Esophagus muscularis mucosa (tissue), 4 donors: ENCODE measurements around the gene FGA.

Source experiments
- EP300 ChIP-seq: sonication (generic); formaldehyde crosslinking; IDR thresholded peaks from one replicate; pipeline ENCODE4 v1.6.1; 2017; ENCODE audit warnings: antibody characterized with exemption
- POLR2A ChIP-seq: fragments of 450-650 bp; IDR thresholded peaks from one replicate; pipeline ENCODE4 v1.6.1; 2017; ENCODE audit warnings: antibody characterized with exemption, moderate library complexity, mild to moderate bottlenecking, low read depth
- POLR2AphosphoS5 ChIP-seq, 2 donors: sonication (generic); formaldehyde crosslinking; IDR thresholded peaks; one replicate each; pipeline ENCODE4 v1.6.1; 2017; ENCODE audit warnings: antibody characterized with exemption in 2 of 2
- TF ChIP-seq, protein P1 (sequence below), 3 experiments: fragments of 200-600 bp in 2 of 3; fragments of 450-650 bp in 1 of 3; sonication (generic) in 2 of 3; IDR thresholded peaks; one replicate each; pipeline ENCODE4 v1.5.1; 2017 to 2019; ENCODE audit warnings: antibody characterized with exemption in 3 of 3, mild to moderate bottlenecking in 2 of 3, moderate library complexity in 1 of 3

DNA sequence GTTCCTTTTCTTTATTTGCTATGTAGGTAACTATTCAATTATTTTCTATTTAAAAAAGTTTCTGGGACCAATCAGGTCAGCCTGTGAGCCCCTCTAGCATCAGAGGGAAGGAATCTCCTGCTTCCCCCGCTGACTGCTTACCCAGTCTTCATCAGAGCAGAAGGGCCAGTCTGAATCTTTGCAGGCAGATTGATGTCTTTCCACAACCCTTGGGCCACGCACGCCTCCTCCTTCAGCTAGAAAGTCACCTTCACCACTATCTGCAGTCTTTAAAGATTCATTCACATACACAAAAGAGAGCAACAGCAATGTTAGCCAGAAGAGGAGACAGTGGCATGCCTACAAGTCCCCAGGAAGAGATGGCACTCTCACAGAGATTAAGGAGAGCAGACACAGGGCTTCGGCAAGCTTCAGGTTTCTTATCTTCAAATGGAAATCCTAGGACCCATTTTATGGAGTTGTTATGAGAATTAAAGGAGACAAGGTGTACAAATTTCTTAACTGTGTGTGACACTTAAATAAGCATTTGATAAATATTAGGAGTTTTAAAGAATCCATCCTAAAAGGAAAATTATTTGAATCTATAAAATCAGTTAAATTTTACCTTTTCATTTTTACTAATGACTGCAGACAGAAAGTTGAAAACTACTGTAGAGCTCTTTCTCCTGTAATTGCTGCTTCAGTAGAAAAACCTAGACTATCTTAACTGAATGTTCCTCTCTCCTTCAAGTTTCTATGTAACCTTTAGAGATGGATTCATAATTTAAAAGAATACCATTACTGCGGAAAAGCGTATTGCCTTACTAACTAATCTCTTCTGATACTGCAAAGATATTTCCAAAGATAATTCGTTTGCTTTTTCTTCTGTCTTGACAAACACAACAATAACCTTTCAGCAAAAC lies 995 bp downstream of the FGA start:
- TF ChIP-seq, protein P1, sequence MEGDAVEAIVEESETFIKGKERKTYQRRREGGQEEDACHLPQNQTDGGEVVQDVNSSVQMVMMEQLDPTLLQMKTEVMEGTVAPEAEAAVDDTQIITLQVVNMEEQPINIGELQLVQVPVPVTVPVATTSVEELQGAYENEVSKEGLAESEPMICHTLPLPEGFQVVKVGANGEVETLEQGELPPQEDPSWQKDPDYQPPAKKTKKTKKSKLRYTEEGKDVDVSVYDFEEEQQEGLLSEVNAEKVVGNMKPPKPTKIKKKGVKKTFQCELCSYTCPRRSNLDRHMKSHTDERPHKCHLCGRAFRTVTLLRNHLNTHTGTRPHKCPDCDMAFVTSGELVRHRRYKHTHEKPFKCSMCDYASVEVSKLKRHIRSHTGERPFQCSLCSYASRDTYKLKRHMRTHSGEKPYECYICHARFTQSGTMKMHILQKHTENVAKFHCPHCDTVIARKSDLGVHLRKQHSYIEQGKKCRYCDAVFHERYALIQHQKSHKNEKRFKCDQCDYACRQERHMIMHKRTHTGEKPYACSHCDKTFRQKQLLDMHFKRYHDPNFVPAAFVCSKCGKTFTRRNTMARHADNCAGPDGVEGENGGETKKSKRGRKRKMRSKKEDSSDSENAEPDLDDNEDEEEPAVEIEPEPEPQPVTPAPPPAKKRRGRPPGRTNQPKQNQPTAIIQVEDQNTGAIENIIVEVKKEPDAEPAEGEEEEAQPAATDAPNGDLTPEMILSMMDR (IDR thresholded peaks at IDR 0.05): no peak
- TF ChIP-seq POLR2AphosphoS5 (IDR thresholded peaks at IDR 0.05) (no peak), POLR2A (no peak), EP300 (no peak)
